Neural crest cell (in vitro differentiated cells): ENCODE results near the gene MTA1. TPM values are rescaled to one million over a fixed set of nuclear protein-coding genes. Genes with fewer than 3 reads are reported as not detected.

Experiments used
- DNase-seq: peaks from one replicate; pipeline ENCODE4 v3.0.0; 2021; ENCODE audit warnings: low read depth, mixed read lengths, low spot score
- H3K27ac Mint-ChIP-seq: one replicate; pipeline ENCODE4 v1.8.0; 2021; ENCODE audit warnings: mild to moderate bottlenecking, mixed read lengths; ENCODE audit not compliant: unreplicated experiment
- H3K27me3 Mint-ChIP-seq: 2 replicates; pipeline ENCODE4 v1.8.0; 2021; ENCODE audit warnings: low read depth, mild to moderate bottlenecking, mixed read lengths
- H3K36me3 Mint-ChIP-seq: 2 replicates; pipeline ENCODE4 v1.8.0; 2021; ENCODE audit warnings: low read depth, mild to moderate bottlenecking, mixed read lengths
- H3K4me1 Mint-ChIP-seq: 2 replicates; pipeline ENCODE4 v1.8.0; 2021; ENCODE audit warnings: mixed read lengths
- H3K4me3 Mint-ChIP-seq: one replicate; pipeline ENCODE4 v1.8.0; 2021; ENCODE audit warnings: mild to moderate bottlenecking, mixed read lengths
- H3K9me3 Mint-ChIP-seq: 2 replicates; pipeline ENCODE4 v1.8.0; 2021; ENCODE audit warnings: mixed read lengths
- total RNA-seq: library from RNA; stranded (reverse); gene quantifications from 2 replicates; pipeline ENCODE4 v1.2.1, GENCODE V29; 2021
- TF ChIP-seq, protein P1 (sequence below): fragments of 200-600 bp; sonication (generic); conservative IDR thresholded peaks from 2 replicates; pipeline ENCODE4 v1.5.0; 2021; ENCODE audit warnings: antibody characterized with exemption, mild to moderate bottlenecking

Gene MTA1
- total RNA-seq, 1 donor from 2014 or later = 246 TPM

- Mint-ChIP-seq H3K36me3 (peaks cover 31% of the 10 kb centered on the region), H3K27me3 (no peaks in the 10 kb centered on the region), H3K9me3 (peaks cover 5% of the 10 kb centered on the region), H3K27ac (no peak overlapping the region), H3K4me3 (no peak overlapping the region), H3K4me1 (peaks cover 18% of the 10 kb centered on the region)
- TF ChIP-seq, protein P1, sequence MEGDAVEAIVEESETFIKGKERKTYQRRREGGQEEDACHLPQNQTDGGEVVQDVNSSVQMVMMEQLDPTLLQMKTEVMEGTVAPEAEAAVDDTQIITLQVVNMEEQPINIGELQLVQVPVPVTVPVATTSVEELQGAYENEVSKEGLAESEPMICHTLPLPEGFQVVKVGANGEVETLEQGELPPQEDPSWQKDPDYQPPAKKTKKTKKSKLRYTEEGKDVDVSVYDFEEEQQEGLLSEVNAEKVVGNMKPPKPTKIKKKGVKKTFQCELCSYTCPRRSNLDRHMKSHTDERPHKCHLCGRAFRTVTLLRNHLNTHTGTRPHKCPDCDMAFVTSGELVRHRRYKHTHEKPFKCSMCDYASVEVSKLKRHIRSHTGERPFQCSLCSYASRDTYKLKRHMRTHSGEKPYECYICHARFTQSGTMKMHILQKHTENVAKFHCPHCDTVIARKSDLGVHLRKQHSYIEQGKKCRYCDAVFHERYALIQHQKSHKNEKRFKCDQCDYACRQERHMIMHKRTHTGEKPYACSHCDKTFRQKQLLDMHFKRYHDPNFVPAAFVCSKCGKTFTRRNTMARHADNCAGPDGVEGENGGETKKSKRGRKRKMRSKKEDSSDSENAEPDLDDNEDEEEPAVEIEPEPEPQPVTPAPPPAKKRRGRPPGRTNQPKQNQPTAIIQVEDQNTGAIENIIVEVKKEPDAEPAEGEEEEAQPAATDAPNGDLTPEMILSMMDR = no peak
- no peak for DNase-seq
These were observed 6.9 kb downstream of the MTA1 start for GRCh38 chr14:105426416-105427130.

- H3K27ac Mint-ChIP-seq = no peak overlapping the region
- no peaks in the 10 kb centered on the region for H3K27me3 Mint-ChIP-seq
- peaks cover 5% of the 10 kb centered on the region for H3K9me3 Mint-ChIP-seq
- no peak for DNase-seq
- TF ChIP-seq, protein P1 = no peak
- H3K36me3 Mint-ChIP-seq = peaks cover 31% of the 10 kb centered on the region
- no peak overlapping the region for H3K4me3 Mint-ChIP-seq
- peaks cover 11% of the 10 kb centered on the region for H3K4me1 Mint-ChIP-seq
These were observed 7.8 kb downstream of the MTA1 start for GRCh38 chr14:105427412-105427811.

GRCh38 chr14:105427936-105428485 is 8.4 kb downstream of the MTA1 start:
- Mint-ChIP-seq H3K4me1 (peaks cover 9% of the 10 kb centered on the region), H3K27ac (no peak overlapping the region), H3K9me3 (peaks cover 5% of the 10 kb centered on the region), H3K36me3 (peaks cover 31% of the 10 kb centered on the region), H3K4me3 (peak overlapping the region; percentile 27), H3K27me3 (no peaks in the 10 kb centered on the region)
- TF ChIP-seq, protein P1 = no peak
- no peak for DNase-seq

- TF ChIP-seq, protein P1 = no peak
- no peak for DNase-seq
- H3K9me3 Mint-ChIP-seq = peaks cover 8% of the 10 kb centered on the region
- H3K36me3 Mint-ChIP-seq = peaks cover 35% of the 10 kb centered on the region
- H3K4me1 Mint-ChIP-seq = peaks cover 11% of the 10 kb centered on the region
- H3K4me3 Mint-ChIP-seq = no peak overlapping the region
- no peaks in the 10 kb centered on the region for H3K27me3 Mint-ChIP-seq
- H3K27ac Mint-ChIP-seq = no peak overlapping the region
These were observed 10.4 kb downstream of the MTA1 start for GRCh38 chr14:105430042-105430441.

DNA sequence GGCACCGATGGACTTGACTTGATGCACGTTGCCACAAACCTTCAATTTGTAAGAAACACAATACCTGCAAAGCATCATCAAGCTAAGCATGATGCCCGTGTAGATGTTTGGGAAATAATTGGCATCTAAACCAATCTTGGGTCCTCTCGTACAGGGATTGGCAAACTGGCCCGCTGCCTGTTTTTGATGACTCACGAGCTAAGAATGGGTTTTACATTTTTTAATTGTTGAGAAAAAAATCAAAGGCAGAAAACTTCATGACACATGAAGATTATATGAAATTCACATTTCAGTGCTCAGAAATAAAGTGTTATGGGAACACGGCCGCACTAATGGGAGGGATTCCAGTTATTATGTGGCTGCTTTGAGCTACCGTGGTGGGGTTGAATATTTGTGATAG is 10.9 kb downstream of the MTA1 start:
- H3K27ac Mint-ChIP-seq = no peak overlapping the region
- no peak overlapping the region for H3K4me3 Mint-ChIP-seq
- H3K27me3 Mint-ChIP-seq = no peaks in the 10 kb centered on the region
- TF ChIP-seq, protein P1 = no peak
- H3K9me3 Mint-ChIP-seq = peaks cover 10% of the 10 kb centered on the region
- no peak for DNase-seq
- H3K4me1 Mint-ChIP-seq = peaks cover 12% of the 10 kb centered on the region
- H3K36me3 Mint-ChIP-seq = peaks cover 38% of the 10 kb centered on the region
